ENCODE measurements around the gene CXCR1.

The CXCR1 gene

GRCh38 chr2:218193701-218194100, 26.9 kb upstream of the CXCR1 start:
- no peak for DNase-seq (ENCODE audit: low read depth in 2 of 2)
- no peak overlapping the region for H3K4me3 ChIP-seq (replicated peaks in 1 of 2; ENCODE audit: low read depth in 2 of 2, low read length in 2 of 2)
- TF ChIP-seq CTCF (IDR thresholded peaks at IDR 0.05; ENCODE audit: low read depth, low read length), result no peak

DNA sequence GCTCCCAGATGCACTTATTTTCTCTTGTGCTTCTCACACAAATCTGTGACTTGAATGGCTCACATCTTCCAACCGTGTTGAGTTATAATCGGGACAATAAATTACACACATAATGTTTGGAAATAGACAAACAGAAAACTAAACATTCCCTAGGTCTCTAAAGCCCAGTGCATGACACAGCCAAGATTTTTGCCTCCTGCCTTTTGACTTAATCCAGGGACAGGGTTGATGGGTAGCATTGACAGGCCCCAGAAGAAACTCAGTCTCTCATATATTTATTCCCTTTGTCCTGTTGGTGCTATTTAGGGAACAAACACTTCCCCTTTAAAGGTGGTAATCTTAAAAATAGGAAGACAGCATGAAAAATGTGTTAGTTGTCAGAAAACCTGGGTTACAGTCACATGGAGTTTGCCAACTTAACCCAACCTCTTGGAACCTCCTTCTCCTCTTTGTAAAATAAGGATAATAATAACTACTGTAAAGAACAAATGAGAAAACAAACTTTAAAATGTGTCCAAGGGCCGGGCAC, 26.2 kb upstream of the CXCR1 start:
- TF ChIP-seq CTCF (IDR thresholded peaks at IDR 0.05; ENCODE audit: low read depth, low read length), result no peak
- H3K4me3 ChIP-seq (replicated peaks in 1 of 2; ENCODE audit: low read depth in 2 of 2, low read length in 2 of 2), result no peak overlapping the region
- no peak for DNase-seq (ENCODE audit: low read depth in 2 of 2)

DNA sequence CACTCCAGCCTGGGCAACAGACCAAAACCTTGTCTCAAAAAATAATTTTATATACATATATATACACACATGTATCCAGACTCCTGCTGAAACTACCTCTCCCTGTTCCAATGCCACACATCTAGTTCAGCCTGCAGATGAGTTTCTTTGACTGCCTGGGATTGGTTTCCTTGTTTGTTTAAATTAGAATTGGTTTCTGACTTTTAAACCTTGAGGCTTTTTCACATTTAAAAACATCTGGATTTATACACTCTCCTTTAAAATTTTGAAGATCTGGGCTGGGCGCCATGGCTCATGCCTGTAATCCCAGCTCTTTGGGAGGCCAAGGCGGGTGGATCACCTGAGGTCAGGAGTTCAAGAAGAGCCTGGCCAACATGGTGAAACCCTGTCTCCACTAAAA, 21.8 kb upstream of the CXCR1 start:
- TF ChIP-seq CTCF (IDR thresholded peaks at IDR 0.05; ENCODE audit: low read depth, low read length), result no peak
- H3K4me3 ChIP-seq (replicated peaks in 1 of 2; ENCODE audit: low read depth in 2 of 2, low read length in 2 of 2), result no peak overlapping the region
- no peak for DNase-seq (ENCODE audit: low read depth in 2 of 2)

DNA sequence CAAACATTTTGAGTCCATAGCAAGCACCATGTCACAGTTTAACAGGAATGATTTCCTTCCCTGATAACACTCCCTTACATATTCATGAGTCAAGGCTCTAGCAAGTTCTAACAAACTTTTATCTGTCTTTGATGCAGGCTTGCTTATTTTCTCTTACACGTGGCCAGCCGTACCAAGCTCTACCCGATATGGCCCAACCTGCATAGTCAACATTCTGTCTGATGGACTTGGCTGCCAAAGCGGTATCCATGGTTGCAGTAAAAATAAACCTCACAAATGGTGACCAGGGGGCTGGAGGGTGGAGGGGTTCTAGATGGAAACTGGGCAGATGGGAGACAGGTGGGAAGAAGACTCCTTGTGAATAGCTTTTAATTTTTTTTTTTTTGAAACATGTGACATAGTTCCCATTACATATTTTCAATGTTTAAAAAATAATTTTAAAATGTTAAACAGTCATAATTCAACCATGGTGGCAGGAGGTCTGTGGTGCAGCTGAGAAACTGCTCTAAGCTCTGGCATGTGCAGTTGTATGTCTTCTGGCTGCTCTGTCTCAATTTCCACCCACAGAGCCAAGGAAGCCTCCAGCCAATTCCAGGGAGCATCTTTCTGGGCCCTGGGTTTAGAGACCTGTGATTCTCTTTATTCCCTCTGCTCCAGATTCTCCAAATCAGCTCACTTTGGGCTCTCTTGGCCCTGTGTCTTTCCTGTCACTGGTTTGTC, 20.7 kb upstream of the CXCR1 start:
- no peak overlapping the region for H3K4me3 ChIP-seq (replicated peaks in 1 of 2; ENCODE audit: low read depth in 2 of 2, low read length in 2 of 2)
- TF ChIP-seq CTCF (IDR thresholded peaks at IDR 0.05; ENCODE audit: low read depth, low read length), result no peak
- DNase-seq (ENCODE audit: low read depth in 2 of 2), result no peak

DNA sequence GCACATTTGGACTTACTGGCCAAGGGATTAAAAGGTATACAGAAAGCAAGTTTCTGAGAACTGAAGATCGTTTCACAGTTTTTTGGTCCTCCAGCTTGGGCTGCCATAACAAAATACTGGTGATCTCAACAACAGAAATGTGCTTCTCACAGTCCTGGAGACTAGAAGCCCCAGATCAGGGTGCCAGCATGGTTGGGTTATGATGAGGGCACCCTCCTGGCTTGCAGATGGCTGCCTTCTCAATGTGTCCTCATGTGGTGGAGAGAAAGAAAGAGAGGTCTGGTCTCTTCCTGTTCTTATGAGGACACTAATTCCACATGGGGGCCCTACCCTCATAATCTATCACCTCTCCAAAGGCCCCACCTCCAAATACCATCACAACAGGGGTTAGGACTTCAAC, 20.1 kb upstream of the CXCR1 start:
- TF ChIP-seq CTCF (IDR thresholded peaks at IDR 0.05; ENCODE audit: low read depth, low read length), result no peak
- no peak for DNase-seq (ENCODE audit: low read depth in 2 of 2)
- H3K4me3 ChIP-seq (replicated peaks in 1 of 2; ENCODE audit: low read depth in 2 of 2, low read length in 2 of 2), result no peak overlapping the region

DNA sequence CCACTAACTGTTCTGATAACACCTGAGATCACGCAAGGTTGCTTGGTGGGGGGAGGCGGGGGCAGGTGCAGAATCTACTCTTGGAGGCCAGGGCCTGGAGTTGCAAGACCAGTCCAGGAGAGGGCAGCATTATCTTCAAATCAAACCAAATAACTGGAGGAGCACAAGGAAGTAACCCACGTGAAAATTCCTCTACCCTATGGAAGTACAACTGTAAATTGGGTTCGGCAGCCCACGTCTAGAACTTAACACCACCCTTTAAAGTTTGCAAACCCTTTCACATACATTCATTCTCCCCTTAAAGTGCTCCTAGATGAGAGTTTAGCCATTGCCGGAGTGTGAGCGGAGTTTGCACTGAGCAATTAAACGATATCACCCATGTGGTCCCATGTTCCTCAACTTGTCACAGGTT, 19.6 kb upstream of the CXCR1 start:
- DNase-seq (ENCODE audit: low read depth in 2 of 2), result peak; percentile 83 to 84
- peak; percentile 79 for TF ChIP-seq CTCF (IDR thresholded peaks at IDR 0.05; ENCODE audit: low read depth, low read length)
- no peak overlapping the region for H3K4me3 ChIP-seq (replicated peaks in 1 of 2; ENCODE audit: low read depth in 2 of 2, low read length in 2 of 2)

GRCh38 chr2:218184331-218184730, 17.6 kb upstream of the CXCR1 start:
- DNase-seq (ENCODE audit: low read depth in 2 of 2), result no peak
- no peak overlapping the region for H3K4me3 ChIP-seq (replicated peaks in 1 of 2; ENCODE audit: low read depth in 2 of 2, low read length in 2 of 2)
- no peak for TF ChIP-seq CTCF (IDR thresholded peaks at IDR 0.05; ENCODE audit: low read depth, low read length)

Data from cardiac fibroblast (primary cell).